ENCODE results near the gene PIK3R4.

Gene PIK3R4

GRCh38 chr3:130661140-130661891 is 85.3 kb downstream of the PIK3R4 start:
- Histone ChIP-seq H3K27ac (no peak overlapping the region), H3K4me3 (no peak overlapping the region)
- TF ChIP-seq, protein P1, sequence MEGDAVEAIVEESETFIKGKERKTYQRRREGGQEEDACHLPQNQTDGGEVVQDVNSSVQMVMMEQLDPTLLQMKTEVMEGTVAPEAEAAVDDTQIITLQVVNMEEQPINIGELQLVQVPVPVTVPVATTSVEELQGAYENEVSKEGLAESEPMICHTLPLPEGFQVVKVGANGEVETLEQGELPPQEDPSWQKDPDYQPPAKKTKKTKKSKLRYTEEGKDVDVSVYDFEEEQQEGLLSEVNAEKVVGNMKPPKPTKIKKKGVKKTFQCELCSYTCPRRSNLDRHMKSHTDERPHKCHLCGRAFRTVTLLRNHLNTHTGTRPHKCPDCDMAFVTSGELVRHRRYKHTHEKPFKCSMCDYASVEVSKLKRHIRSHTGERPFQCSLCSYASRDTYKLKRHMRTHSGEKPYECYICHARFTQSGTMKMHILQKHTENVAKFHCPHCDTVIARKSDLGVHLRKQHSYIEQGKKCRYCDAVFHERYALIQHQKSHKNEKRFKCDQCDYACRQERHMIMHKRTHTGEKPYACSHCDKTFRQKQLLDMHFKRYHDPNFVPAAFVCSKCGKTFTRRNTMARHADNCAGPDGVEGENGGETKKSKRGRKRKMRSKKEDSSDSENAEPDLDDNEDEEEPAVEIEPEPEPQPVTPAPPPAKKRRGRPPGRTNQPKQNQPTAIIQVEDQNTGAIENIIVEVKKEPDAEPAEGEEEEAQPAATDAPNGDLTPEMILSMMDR (IDR thresholded peaks at IDR 0.05) = no peak
- DNase-seq (ENCODE audit: low spot score) = no peak

- no peak for DNase-seq (ENCODE audit: low spot score)
- TF ChIP-seq, protein P1 (IDR thresholded peaks at IDR 0.05) = no peak
- H3K27ac ChIP-seq = no peak overlapping the region
- H3K4me3 ChIP-seq = no peak overlapping the region
These were observed 86.7 kb downstream of the PIK3R4 start for GRCh38 chr3:130659911-130660310.

DNA sequence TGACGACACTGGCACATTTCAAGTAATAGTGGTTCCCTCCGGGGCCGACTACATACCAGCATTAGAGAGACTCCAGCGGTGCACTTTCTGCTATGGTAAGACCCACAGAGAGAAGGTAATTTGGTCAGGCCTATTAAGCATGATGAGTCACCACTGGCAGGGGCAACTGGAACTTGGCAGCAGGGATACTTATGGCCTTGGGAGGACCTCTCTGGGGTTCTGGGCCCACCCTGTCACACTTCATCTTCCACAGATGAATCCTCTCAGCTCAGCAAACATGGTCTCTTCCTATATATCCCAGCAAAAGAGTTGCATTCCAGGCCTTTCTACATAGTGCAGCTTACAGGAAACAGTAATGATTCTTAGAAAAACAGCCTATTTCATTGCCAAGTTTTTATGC is 88.0 kb downstream of the PIK3R4 start:
- Histone ChIP-seq H3K4me3 (no peak overlapping the region), H3K27ac (no peak overlapping the region)
- no peak for DNase-seq (ENCODE audit: low spot score)
- TF ChIP-seq, protein P1 (IDR thresholded peaks at IDR 0.05) = no peak

DNA sequence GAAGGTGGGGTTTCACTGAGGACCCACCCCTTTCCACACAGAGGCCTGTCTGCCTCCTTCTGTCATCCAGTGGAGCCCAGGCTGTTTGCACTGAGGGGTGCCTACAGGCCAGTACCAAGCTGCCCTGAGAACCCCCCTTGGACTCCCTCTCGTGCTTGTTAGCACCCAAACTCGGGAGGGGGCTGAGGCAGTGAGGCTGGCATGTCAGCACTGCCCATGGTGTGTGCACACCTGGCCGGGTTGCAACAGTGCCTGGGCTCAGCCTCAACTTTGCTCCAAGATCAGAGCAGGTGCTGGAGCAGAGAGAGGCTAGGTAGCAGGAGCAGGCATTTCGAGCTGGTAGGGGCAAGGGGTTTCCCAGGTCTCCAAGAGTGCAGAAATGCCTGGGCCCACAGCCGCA is 90.0 kb downstream of the PIK3R4 start:
- TF ChIP-seq, protein P1 (IDR thresholded peaks at IDR 0.05) = no peak
- no peak for DNase-seq (ENCODE audit: low spot score)
- no peak overlapping the region for H3K27ac ChIP-seq

GRCh38 chr3:130654921-130655320 is 91.7 kb downstream of the PIK3R4 start:
- TF ChIP-seq, protein P1 (IDR thresholded peaks at IDR 0.05) = no peak
- Histone ChIP-seq H3K27ac (no peak overlapping the region), H3K4me3 (no peak overlapping the region)
- DNase-seq (ENCODE audit: low spot score) = no peak

More for the DNA sequence above, 90.0 kb downstream of the PIK3R4 start:
- no peak overlapping the region for H3K4me3 ChIP-seq

GRCh38 chr3:130654091-130654490 is 92.5 kb downstream of the PIK3R4 start:
- Histone ChIP-seq H3K4me3 (no peak overlapping the region), H3K27ac (no peak overlapping the region)
- TF ChIP-seq, protein P1 (IDR thresholded peaks at IDR 0.05) = no peak
- no peak for DNase-seq (ENCODE audit: low spot score)

GRCh38 chr3:130649061-130649654 is 97.5 kb downstream of the PIK3R4 start:
- no peak for DNase-seq (ENCODE audit: low spot score)
- Histone ChIP-seq H3K27ac (no peak overlapping the region), H3K4me3 (no peak overlapping the region)
- TF ChIP-seq, protein P1 (IDR thresholded peaks at IDR 0.05) = no peak

All from coronary artery (tissue), 2 donors.